Measurements from ENCODE around the gene CSH1.
"Not testable (repeated sequence)": the region's sequence is repeated elsewhere in the genome, so short reads cannot be mapped to it uniquely, and the experiment has no call there.

CSH1 gene

GRCh38 chr17:63896524-63897354, at the start of gene CSH1:
Gene CSH1, minus strand, starts transcription at chr17:63896574. Its CDS starts 63 bp downstream, at chr17:63896511.
- DNase-seq: not testable (repeated sequence)

DNA sequence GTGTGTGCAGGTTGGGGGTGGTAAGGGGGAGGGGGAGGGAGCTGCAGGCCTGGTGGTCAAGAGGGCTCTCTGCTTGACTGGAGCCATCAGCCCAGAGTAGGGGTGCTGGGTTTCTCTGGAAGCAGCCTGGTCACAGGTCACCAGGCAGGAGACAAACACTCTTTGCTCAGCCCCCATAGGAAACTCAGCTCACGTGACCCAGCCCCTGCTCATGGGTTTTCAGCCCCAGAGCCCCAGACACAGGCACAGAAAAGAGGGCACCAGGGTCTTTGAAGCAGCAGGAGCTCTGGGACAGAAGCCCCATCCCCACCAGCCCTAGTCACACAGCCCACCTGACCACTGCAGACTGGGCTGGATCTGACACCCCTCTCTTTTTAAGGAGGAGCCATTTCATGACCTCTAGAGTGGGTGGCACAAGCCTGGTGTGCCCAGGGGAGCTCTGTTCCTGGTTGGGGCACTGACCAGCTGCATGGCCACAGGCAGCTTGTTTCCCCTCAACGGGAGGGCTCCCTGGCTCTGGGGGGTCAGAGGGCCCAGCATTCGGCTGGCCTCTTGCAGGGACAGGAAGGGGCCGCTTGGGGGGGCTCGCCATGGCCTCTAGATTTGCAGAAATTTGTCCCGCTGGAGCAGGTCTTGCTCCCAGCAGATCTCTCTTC, 49.5 kb upstream of the CSH1 start:
- no peak for DNase-seq

GRCh38 chr17:63944736-63945499, 48.5 kb upstream of the CSH1 start:
- no peak for DNase-seq

GRCh38 chr17:63943745-63944144, 47.4 kb upstream of the CSH1 start:
- DNase-seq: no peak

- no peak for DNase-seq
Measured at GRCh38 chr17:63942309-63942985, 46.1 kb upstream of the CSH1 start.

DNA sequence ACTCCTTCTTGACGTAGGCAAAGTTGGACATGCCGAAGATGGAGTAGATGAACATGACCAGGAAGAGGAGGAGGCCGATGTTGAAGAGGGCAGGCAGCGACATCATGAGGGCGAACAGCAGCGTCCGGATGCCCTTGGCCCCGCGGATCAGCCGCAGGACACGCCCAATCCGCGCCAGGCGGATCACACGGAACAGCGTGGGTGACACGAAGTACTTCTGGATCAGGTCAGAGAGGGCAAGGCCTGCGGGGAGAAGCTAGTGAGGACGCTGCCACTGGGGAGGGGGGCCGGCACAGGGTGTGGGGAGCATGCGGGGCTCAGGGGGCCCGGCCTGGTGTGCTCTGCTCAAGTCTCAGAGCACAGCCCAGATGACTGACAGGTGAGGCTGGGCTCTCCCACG, 45.4 kb upstream of the CSH1 start:
- no peak for DNase-seq

GRCh38 chr17:63941162-63941561, 44.8 kb upstream of the CSH1 start:
- DNase-seq: no peak

- DNase-seq: no peak
Measured at GRCh38 chr17:63940584-63940983, 44.2 kb upstream of the CSH1 start.

DNA sequence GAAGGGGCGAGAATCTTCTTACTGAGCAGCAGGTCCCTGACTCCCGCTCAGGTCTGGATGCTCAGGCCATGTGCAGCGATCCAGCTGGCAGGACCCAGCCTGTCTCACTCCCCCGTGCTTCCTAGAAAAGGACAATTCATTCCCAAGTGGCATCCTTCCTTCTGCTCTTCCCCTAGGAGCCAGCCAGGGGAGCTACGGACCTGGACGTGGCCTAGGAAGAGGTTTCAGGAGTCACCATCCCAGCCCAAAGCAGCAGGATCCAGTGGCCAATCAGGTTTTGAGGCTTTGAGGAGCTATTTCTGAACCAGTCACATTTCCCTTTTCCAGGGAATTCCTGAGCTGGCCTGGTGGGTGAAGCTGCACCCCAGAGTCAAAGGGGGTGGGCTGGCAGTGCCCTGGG, 43.5 kb upstream of the CSH1 start:
- DNase-seq: no peak

- no peak for DNase-seq
Measured at GRCh38 chr17:63939401-63939800, 43.0 kb upstream of the CSH1 start.

GRCh38 chr17:63937920-63938319, 41.5 kb upstream of the CSH1 start:
- DNase-seq: no peak

DNA sequence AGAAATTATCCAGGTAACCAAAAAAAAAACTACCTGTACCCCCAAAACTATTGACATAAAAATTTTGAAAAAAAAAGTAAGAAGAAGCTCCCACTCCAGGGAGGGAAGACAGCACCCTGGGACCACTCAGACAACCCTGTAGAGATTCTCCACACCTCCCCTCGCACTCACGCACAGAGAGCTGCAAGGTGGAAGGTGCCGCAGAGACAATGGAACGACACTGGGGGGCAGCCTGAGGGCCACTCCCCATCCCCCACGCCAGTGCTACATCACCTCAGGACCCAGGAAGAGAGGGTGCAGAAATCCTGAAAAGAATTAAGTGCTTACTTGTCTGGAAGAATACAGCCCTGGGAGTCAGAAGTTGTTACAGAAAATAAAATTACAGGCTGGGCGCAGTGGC, 40.9 kb upstream of the CSH1 start:
- no peak for DNase-seq

GRCh38 chr17:63934183-63935112, 38.1 kb upstream of the CSH1 start:
- DNase-seq: no peak

DNA sequence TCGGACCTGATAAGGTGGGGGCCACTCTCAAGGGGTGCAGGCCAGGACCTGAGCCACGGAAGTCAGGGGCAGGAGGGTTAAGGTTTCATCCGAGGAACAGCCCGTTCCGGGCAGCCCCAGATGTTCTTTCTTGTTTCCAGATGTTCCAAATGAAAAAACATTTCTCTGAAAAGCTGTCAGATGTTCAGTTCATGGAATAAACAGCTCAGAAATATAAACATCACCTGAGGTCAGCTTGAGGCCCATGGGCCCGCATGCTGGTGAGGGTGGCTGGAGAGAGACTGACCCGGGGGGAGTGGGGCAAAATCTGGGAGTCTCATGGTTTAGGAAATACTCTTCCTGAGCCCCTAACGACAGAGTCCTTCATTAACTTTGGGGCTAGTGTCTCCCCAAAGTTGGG, 37.2 kb upstream of the CSH1 start:
- no peak for DNase-seq

DNA sequence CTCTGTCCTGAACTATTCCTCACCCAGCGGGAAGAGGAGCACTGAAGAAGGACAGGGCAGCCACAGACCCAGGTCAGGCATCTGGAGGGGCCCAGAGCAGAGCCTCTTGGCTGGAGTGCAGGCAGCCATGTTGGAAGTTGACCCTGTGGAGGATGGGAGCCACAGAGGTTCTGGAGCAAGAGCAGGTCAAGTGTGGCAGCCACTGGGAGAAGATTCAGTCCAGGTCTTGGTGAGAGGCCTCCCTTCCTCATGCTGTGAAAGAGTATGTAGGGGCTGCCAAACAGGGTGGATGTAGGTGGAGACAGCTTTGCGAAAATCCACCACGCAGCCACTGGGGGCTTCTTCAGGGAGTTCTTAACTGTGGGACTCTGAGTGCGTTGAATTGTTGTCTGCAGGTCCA, 36.3 kb upstream of the CSH1 start:
- no peak for DNase-seq

GRCh38 chr17:63931981-63932561, 35.7 kb upstream of the CSH1 start, which contains the start of gene CD79B:
Gene CD79B, minus strand, starts transcription at chr17:63932331. Its CDS starts 70 bp downstream, at chr17:63932261.
- DNase-seq: no peak

DNA sequence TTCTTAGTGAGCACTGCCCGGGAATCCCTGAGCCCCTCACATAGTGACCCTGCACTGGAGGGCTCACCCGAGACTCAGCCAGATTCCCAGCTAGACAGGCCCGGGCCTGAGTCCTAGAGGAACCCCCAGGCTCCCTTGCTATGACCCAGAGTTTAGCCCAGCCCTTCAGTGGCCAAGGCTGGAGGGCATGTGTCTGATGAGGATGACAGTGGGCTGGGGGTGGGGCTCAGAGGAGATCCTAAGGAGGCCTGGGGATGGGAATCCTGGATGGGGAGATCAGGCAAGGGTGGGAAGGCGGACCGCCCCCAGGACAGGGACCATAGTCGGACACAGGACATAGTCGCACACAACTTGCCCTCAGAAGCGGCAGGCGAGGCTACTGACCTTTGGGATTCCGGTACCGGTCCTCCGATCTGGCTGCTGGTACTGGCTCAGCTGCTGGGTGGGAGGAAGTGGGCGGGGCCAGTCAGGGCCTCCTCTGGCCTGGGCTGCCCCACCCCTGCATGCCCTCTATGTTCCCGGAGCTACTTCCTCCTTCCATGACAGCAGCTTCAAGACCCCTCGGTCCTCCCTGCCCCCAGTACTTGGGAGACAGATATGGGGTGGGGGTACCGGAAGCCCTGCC, 34.7 kb upstream of the CSH1 start:
- no peak for DNase-seq

DNA sequence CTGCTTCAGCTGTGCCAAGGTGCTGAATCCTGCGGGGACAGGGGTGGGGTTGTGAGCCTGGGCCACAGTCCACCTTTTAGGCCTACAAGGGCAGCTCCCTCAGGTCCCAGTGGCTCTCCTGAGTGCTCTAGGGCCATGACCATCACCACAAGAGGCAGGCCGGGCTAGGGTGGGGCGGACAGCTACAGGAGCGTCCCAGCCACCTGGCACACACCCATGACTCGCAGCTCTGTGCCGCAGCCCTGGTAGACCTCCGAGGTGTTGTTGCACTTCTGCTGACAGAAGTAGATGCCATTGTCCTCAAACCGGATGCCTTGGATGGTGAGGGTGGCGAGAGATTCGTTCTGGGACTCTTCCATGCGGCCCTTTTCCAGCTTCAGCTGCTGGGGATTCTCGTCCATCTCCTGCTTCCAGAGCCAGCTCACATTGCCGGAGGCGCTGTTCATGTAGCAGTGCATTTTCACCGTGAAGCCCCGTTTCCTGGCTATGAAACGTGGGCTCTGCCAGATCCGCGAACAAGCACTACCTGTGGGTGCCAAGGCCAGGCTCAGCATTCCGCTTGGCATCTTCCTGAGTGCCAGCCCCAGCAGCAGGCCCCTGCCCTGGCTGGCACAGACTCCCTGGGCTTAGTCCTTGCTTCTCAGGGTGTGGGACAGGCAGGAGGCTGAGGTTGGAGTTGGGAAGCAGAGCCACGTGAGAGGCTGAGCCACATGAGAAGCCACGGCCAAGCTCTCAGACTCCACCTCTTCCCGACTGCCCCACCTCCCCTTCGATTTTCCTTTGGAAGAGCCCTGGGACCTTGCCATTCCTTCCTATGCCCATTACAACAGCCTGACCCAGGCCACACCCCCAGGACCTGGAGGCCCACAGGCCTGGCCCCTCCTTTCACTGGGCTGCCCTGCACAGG, 33.7 kb upstream of the CSH1 start:
- DNase-seq: no peak

- no peak for DNase-seq
Measured at GRCh38 chr17:63928966-63929695, 32.8 kb upstream of the CSH1 start.

Data from NCI-H1105 (cell line).